HCT116 (cell line): ENCODE data around the gene FTO. TPM values are rescaled to one million over a fixed set of nuclear protein-coding genes. Genes with fewer than 3 reads are reported as not detected.

Source experiments
- ATAC-seq: fragments of 200-7000 bp; cut with Tn5 transposase; 2 replicates; pipeline ENCODE4 v1.9.1; 2020; ENCODE audit warnings: mild to moderate bottlenecking, moderate library complexity
- BruUV-seq: library from RNA; stranded (reverse); fragments of 400-500 nt; replicated peaks from 2 replicates; lab custom pipeline; 2021; lab: Mats Ljungman, UMichigan
- CTCF ChIA-PET: fragments of 300-600 bp; sonication (Branson Sonifier 250); formaldehyde crosslinking; loops from one replicate; lab custom pipeline; 2021; ENCODE audit warnings: antibody characterized with exemption; lab: Charles Lee
- POLR2A ChIA-PET: fragments of 300-600, 350-600 bp; sonication (Branson Sonifier 250); formaldehyde crosslinking; loops from one replicate; lab custom pipeline; 2021; ENCODE audit warnings: antibody characterized with exemption; lab: Charles Lee
- RAD21 ChIA-PET, 2 experiments: fragments of 300-600 bp; sonication (Branson Sonifier 250); formaldehyde crosslinking; loops; one replicate each; lab custom pipeline; 2023; ENCODE audit warnings: low total read pairs in 2 of 2; ENCODE audit not compliant: uncharacterized antibody in 2 of 2, unreplicated experiment in 2 of 2, low non-redundant PET in 1 of 2; lab: Charles Lee
- DNase-seq: peaks from one replicate; pipeline ENCODE4 v3.0.0-alpha.2; 2010; ENCODE audit warnings: low read depth, low spot score
- H2AFZ ChIP-seq: fragments of 200-600 bp; shearing (Covaris generic), sonication (generic); 2 replicates; pipeline ENCODE4 v1.6.1; 2017; ENCODE audit warnings: low read depth, mixed run types, mixed read lengths, antibody characterized with exemption, low read length; ENCODE audit not compliant: poor library complexity, severe bottlenecking
- H3K27ac ChIP-seq: 2 replicates; pipeline ENCODE4 v1.5.1; 2012; ENCODE audit warnings: low read depth, low read length
- H3K27me3 ChIP-seq: fragments of 200-600 bp; sonication (generic); 2 replicates; pipeline ENCODE4 v1.6.1; 2016; ENCODE audit warnings: mixed run types, low read length, mixed read lengths; ENCODE audit not compliant: insufficient read depth
- H3K36me3 ChIP-seq, 2 experiments: fragments of 200-500 bp in 1 of 2; fragments of 200-600 bp in 1 of 2; sonication (Bioruptor generic) in 1 of 2; sonication (generic) in 1 of 2; 2 replicates each; pipeline versions ENCODE4 v1.5.1 to v1.6.1; 2014 to 2016; ENCODE audit warnings: low read length in 2 of 2, inconsistent platforms in 1 of 2, mixed read lengths in 1 of 2, mixed run types in 1 of 2; ENCODE audit not compliant: insufficient read depth in 2 of 2, control insufficient read depth in 1 of 2
- H3K4me1 ChIP-seq, 2 experiments: fragments of 200-600 bp in 1 of 2; sonication (generic) in 1 of 2; 2 replicates each; pipeline versions ENCODE4 v1.5.1 to v1.6.1; 2012 to 2017; ENCODE audit warnings: low read length in 2 of 2, inconsistent platforms in 1 of 2, mild to moderate bottlenecking in 1 of 2, mixed read lengths in 1 of 2, mixed run types in 1 of 2, moderate library complexity in 1 of 2; ENCODE audit not compliant: insufficient read depth in 2 of 2, control insufficient read depth in 1 of 2
- H3K4me2 ChIP-seq: fragments of 200-600 bp; sonication (generic); 2 replicates; pipeline ENCODE4 v1.6.1; 2017; ENCODE audit warnings: mixed run types, low read length, mixed read lengths
- H3K4me3 ChIP-seq, 2 experiments: fragments of 200-600 bp in 1 of 2; sonication (generic) in 1 of 2; replicated peaks in 1 of 2; 2 replicates each; pipeline ENCODE4 v1.5.1; 2011 to 2016; ENCODE audit warnings: low read length in 2 of 2, control low read depth in 1 of 2, low read depth in 1 of 2, mild to moderate bottlenecking in 1 of 2, mixed read lengths in 1 of 2, mixed run types in 1 of 2
- H3K79me2 ChIP-seq: fragments of 200-600 bp; sonication (generic); 2 replicates; pipeline ENCODE4 v1.6.1; 2017; ENCODE audit warnings: mild to moderate bottlenecking, mixed run types, low read length, moderate library complexity, mixed read lengths; ENCODE audit not compliant: insufficient read depth
- H3K9ac ChIP-seq: fragments of 200-600 bp; sonication (generic); 2 replicates; pipeline ENCODE4 v1.6.1; 2016; ENCODE audit warnings: low read length, mixed read lengths
- H3K9me2 ChIP-seq: fragments of 200-600 bp; sonication (generic), shearing (Covaris generic); 2 replicates; pipeline ENCODE4 v1.6.1; 2017; ENCODE audit warnings: mixed run types, mild to moderate bottlenecking, moderate library complexity; ENCODE audit not compliant: insufficient read depth
- H3K9me3 ChIP-seq, 2 experiments: fragments of 200-500 bp in 1 of 2; fragments of 200-600 bp in 1 of 2; sonication (Bioruptor generic) in 1 of 2; sonication (generic) in 1 of 2; 2 replicates each; pipeline ENCODE4 v1.6.1; 2014 to 2017; ENCODE audit warnings: low read length in 2 of 2, mixed read lengths in 2 of 2, inconsistent platforms in 1 of 2, low read depth in 1 of 2, mild to moderate bottlenecking in 1 of 2, mixed run types in 1 of 2, moderate library complexity in 1 of 2; ENCODE audit not compliant: control insufficient read depth in 1 of 2, insufficient read depth in 1 of 2
- H4K20me1 ChIP-seq: fragments of 200-600 bp; sonication (generic), shearing (Covaris generic); 2 replicates; pipeline ENCODE4 v1.6.1; 2017; ENCODE audit warnings: mixed run types, mild to moderate bottlenecking, moderate library complexity; ENCODE audit not compliant: insufficient read depth
- CBX3 ChIP-seq: IDR thresholded peaks from 2 replicates; pipeline ENCODE4 v1.6.1; 2012; ENCODE audit warnings: low read depth
- CEBPB ChIP-seq: IDR thresholded peaks from 2 replicates; pipeline ENCODE4 v1.6.1; 2012; ENCODE audit warnings: low read depth
- EGR1 ChIP-seq: IDR thresholded peaks from 2 replicates; pipeline ENCODE4 v1.6.1; 2012; ENCODE audit warnings: low read depth
- EZH2 ChIP-seq: fragments of 200-600 bp; sonication (generic); IDR thresholded peaks from 2 replicates; pipeline ENCODE4 v1.6.1; 2017; ENCODE audit warnings: antibody characterized with exemption, mixed run types
- EZH2phosphoT487 ChIP-seq: fragments of 200-600 bp; IDR thresholded peaks from 2 replicates; pipeline ENCODE4 v1.6.1; 2018; ENCODE audit warnings: antibody characterized with exemption, borderline replicate concordance
- FOSL1 ChIP-seq: IDR thresholded peaks from 2 replicates; pipeline ENCODE4 v1.6.1; 2012; ENCODE audit warnings: low read depth
- POLR2AphosphoS5 ChIP-seq: IDR thresholded peaks from 2 replicates; pipeline ENCODE4 v1.6.1; 2011; ENCODE audit warnings: mild to moderate bottlenecking, low read depth, low read length, moderate library complexity
- RAD21 ChIP-seq: IDR thresholded peaks from 2 replicates; pipeline ENCODE4 v1.6.1; 2012; ENCODE audit warnings: low read depth, mild to moderate bottlenecking
- SIN3A ChIP-seq: IDR thresholded peaks from 2 replicates; pipeline ENCODE4 v1.6.1; 2012; ENCODE audit warnings: low read depth
- SP1 ChIP-seq: IDR thresholded peaks from 2 replicates; pipeline ENCODE4 v1.6.1; 2012; ENCODE audit warnings: low read depth
- TCF7L2 ChIP-seq: IDR thresholded peaks from 2 replicates; pipeline ENCODE4 v1.7.0; 2011; ENCODE audit warnings: borderline replicate concordance, inconsistent platforms; ENCODE audit not compliant: insufficient read depth, insufficient read length; ENCODE audit errors: extremely low read depth
- YY1 ChIP-seq: IDR thresholded peaks from 2 replicates; pipeline ENCODE4 v1.6.1; 2011; ENCODE audit warnings: low read length, low read depth, moderate library complexity, mild to moderate bottlenecking; ENCODE audit not compliant: insufficient replicate concordance; ENCODE audit errors: extremely low read depth
- ZFX ChIP-seq: fragments of 450-650 bp; IDR thresholded peaks from 2 replicates; pipeline ENCODE4 v1.6.1; 2017
- ZNF274 ChIP-seq: fragments of 200-500 bp; sonication (Bioruptor generic); IDR thresholded peaks from 2 replicates; pipeline ENCODE4 v1.6.1; 2014; ENCODE audit warnings: mild to moderate bottlenecking, low read depth, low read length, inconsistent platforms
- intact Hi-C: fragments of 100-400 bp; cut with micrococcal nuclease; formaldehyde crosslinking; loops from 2 replicates; pipeline ENCODE4 v1.10.0; 2022
- total RNA-seq: library from RNA; stranded (reverse); gene quantifications from one replicate; pipeline ENCODE4 v1.2.1, GENCODE V29; 2021; ENCODE audit not compliant: unreplicated experiment
- TF ChIP-seq, protein P1 (sequence below), 3 experiments: fragments of 200-600 bp in 1 of 3; sonication (generic) in 1 of 3; IDR thresholded peaks in 2 of 3; conservative IDR thresholded peaks in 1 of 3; 2 replicates each; pipeline ENCODE4 v1.5.1; 2012 to 2017; ENCODE audit warnings: low read depth in 2 of 3, low read length in 2 of 3, antibody characterized with exemption in 1 of 3, borderline replicate concordance in 1 of 3, control low read depth in 1 of 3, mild to moderate bottlenecking in 1 of 3, mixed read lengths in 1 of 3, mixed run types in 1 of 3, moderate library complexity in 1 of 3; ENCODE audit not compliant: insufficient read depth in 1 of 3
- TF ChIP-seq, protein P2 (sequence below): IDR thresholded peaks from 2 replicates; pipeline ENCODE4 v1.6.1; 2012
- TF ChIP-seq, protein P3 (sequence below): IDR thresholded peaks from 2 replicates; pipeline ENCODE4 v1.6.1; 2011; ENCODE audit warnings: mild to moderate bottlenecking, low read length, moderate library complexity; ENCODE audit not compliant: insufficient replicate concordance; ENCODE audit errors: extremely low read depth
- TF ChIP-seq, protein P4 (sequence below): IDR thresholded peaks from 2 replicates; pipeline ENCODE4 v1.6.1; 2012

Gene FTO
- total RNA-seq, 1 experiment from 2014 or later, result 55.2 TPM

DNA sequence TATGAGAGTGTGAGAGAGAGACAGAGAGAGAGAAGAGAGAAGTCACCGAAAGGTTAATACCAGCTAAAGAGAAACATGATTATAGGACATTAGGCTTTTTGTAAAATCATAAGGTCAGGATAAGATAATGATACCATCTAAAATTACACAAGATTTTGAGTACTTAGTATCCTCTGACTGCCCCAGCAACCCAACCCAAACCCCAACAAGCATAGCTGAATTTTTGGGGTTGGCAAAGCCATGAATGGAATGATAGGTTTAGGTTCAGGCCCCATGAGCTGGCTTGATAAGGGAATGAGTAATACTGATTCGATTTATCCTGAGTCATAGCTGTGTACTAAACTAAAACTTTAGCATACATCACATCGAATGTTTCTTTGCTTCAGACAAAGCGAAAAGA lies 323.1 kb downstream of the FTO start:
- ChIA-PET RAD21 (no interaction called here), POLR2A (no interaction called here), CTCF (no interaction called here)
- Histone ChIP-seq H3K9me2 (no peaks in the 10 kb centered on the region), H3K4me1 (peaks cover 0 to 19% of the 10 kb centered on the region in 2 experiments; a peak in 2 of 4 replicates), H3K4me3 (no peak overlapping the region), H3K27ac (no peak overlapping the region), H3K9me3 (peaks cover 0 to 3% of the 10 kb centered on the region in 2 experiments; a peak in 1 of 4 replicates), H4K20me1 (no peaks in the 10 kb centered on the region), H3K4me2 (peak overlapping the region; percentile 11), H3K79me2 (no peaks in the 10 kb centered on the region), H3K9ac (no peak overlapping the region), H3K27me3 (no peaks in the 10 kb centered on the region), H3K36me3 (no peaks in the 10 kb centered on the region), H2AFZ (no peak overlapping the region)
- ATAC-seq (peak; percentile 62; the same call in 1 of the 2 replicates), DNase-seq (no peak)
- no TSS peak for BruUV-seq
- intact Hi-C loops, result no loop called here
- TF ChIP-seq EGR1, result no peak
- TF ChIP-seq ZNF274, result no peak

DNA sequence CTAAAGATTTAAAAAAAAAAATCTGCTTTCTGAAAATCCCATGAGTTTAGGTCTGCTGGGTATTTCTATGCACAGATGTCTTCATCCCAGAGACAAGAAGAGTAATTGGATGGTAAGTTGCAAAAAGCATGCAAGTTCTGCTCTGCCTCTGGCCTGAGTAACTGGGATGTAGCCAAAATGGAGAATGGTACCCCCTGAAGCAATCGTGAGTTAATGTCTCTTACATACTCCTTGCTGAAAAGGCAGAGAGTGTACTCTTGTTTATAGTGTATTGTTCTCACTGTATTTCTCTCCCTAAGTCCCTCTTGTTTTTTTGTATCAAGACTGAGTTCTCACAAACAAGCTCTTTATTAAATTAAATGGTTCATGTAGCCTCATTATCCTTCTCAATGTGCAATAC lies 323.6 kb downstream of the FTO start:
- H3K4me1 ChIP-seq, result peaks cover 0 to 19% of the 10 kb centered on the region in 2 experiments; a peak in 2 of 4 replicates
- intact Hi-C loops, result no loop called here
- H3K27me3 ChIP-seq, result no peaks in the 10 kb centered on the region
- ATAC-seq (no peak), DNase-seq (no peak)
- H3K4me3 ChIP-seq, result no peak overlapping the region
- no peak overlapping the region for H3K9ac ChIP-seq
- BruUV-seq, result no TSS peak
- no peaks in the 10 kb centered on the region for H4K20me1 ChIP-seq
- POLR2A ChIA-PET, result no interaction called here
- no peaks in the 10 kb centered on the region for H3K79me2 ChIP-seq
- no peak overlapping the region for H2AFZ ChIP-seq
- CTCF ChIA-PET, result no interaction called here
- no peaks in the 10 kb centered on the region for H3K9me2 ChIP-seq
- no peak overlapping the region for H3K27ac ChIP-seq
- H3K9me3 ChIP-seq, result peaks cover 0 to 3% of the 10 kb centered on the region in 2 experiments; a peak in 1 of 4 replicates
- H3K36me3 ChIP-seq, result no peaks in the 10 kb centered on the region
- RAD21 ChIA-PET, result no interaction called here
- peak overlapping the region; percentile 11 for H3K4me2 ChIP-seq
- no peak for TF ChIP-seq CEBPB
- no peak for TF ChIP-seq CBX3
- TF ChIP-seq TCF7L2, result no peak
- no peak for TF ChIP-seq RAD21
- TF ChIP-seq EZH2, result no peak
- no peak for TF ChIP-seq FOSL1
- TF ChIP-seq EZH2phosphoT487, result no peak
- TF ChIP-seq ZFX, result no peak
- TF ChIP-seq, protein P1, sequence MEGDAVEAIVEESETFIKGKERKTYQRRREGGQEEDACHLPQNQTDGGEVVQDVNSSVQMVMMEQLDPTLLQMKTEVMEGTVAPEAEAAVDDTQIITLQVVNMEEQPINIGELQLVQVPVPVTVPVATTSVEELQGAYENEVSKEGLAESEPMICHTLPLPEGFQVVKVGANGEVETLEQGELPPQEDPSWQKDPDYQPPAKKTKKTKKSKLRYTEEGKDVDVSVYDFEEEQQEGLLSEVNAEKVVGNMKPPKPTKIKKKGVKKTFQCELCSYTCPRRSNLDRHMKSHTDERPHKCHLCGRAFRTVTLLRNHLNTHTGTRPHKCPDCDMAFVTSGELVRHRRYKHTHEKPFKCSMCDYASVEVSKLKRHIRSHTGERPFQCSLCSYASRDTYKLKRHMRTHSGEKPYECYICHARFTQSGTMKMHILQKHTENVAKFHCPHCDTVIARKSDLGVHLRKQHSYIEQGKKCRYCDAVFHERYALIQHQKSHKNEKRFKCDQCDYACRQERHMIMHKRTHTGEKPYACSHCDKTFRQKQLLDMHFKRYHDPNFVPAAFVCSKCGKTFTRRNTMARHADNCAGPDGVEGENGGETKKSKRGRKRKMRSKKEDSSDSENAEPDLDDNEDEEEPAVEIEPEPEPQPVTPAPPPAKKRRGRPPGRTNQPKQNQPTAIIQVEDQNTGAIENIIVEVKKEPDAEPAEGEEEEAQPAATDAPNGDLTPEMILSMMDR (IDR thresholded peaks at IDR 0.05 in 2 of 3, conservative IDR thresholded peaks at IDR 0.05 in 1 of 3; ENCODE audit: borderline replicate concordance in 1 of 3, insufficient read depth in 1 of 3, low read depth in 2 of 3, low read length in 2 of 3), result no peak
- no peak for TF ChIP-seq YY1
- TF ChIP-seq, protein P2, sequence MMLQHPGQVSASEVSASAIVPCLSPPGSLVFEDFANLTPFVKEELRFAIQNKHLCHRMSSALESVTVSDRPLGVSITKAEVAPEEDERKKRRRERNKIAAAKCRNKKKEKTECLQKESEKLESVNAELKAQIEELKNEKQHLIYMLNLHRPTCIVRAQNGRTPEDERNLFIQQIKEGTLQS, result no peak
- no peak for TF ChIP-seq EGR1
- no peak for TF ChIP-seq POLR2AphosphoS5
- TF ChIP-seq, protein P3, sequence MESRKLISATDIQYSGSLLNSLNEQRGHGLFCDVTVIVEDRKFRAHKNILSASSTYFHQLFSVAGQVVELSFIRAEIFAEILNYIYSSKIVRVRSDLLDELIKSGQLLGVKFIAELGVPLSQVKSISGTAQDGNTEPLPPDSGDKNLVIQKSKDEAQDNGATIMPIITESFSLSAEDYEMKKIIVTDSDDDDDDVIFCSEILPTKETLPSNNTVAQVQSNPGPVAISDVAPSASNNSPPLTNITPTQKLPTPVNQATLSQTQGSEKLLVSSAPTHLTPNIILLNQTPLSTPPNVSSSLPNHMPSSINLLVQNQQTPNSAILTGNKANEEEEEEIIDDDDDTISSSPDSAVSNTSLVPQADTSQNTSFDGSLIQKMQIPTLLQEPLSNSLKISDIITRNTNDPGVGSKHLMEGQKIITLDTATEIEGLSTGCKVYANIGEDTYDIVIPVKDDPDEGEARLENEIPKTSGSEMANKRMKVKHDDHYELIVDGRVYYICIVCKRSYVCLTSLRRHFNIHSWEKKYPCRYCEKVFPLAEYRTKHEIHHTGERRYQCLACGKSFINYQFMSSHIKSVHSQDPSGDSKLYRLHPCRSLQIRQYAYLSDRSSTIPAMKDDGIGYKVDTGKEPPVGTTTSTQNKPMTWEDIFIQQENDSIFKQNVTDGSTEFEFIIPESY, result no peak
- TF ChIP-seq SIN3A, result no peak
- TF ChIP-seq SP1, result no peak
- TF ChIP-seq, protein P4, sequence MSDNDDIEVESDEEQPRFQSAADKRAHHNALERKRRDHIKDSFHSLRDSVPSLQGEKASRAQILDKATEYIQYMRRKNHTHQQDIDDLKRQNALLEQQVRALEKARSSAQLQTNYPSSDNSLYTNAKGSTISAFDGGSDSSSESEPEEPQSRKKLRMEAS, result no peak
